ENCODE measurements around the gene H3-3A. TPM values are rescaled to one million over a fixed set of nuclear protein-coding genes. Genes with fewer than 3 reads are reported as not detected.

H3-3A gene
- total and polyA plus RNA-seq, 2 of the 8 experiments (the other 6 are each of a cell fraction or from before 2014, with no cell fraction given), result 1,157 to 1,223 TPM

DNA sequence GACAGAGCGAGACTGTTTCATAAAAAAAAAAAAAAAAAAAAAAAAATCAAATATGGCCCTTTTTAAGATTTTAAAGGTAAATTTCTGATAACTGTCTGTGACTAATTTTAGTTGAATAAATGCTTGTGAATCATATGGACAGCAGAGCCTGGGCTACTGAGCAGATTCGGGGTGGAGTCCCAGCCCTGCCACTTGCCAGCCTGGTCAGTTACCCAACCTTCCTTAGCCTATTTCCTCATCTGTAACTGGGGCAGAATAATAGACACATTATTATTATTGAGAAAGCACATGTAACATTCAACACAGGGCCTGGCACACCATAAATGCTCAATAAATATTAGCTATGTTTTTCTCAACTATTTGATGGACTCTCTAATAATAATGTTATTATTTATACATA lies 11.2 kb upstream of the H3-3A start (continued):
- TF ChIP-seq RBBP5 (IDR thresholded peaks at IDR 0.05; ENCODE audit: borderline replicate concordance, low read depth, low read length), result no peak
- TF ChIP-seq RNF2 (IDR thresholded peaks at IDR 0.05; ENCODE audit: borderline replicate concordance, low read depth, low read length, missing control alignments, poor library complexity, severe bottlenecking), result no peak

Measured in H1 (cell line).